ENCODE data around the gene ADAMTSL1.

DNA sequence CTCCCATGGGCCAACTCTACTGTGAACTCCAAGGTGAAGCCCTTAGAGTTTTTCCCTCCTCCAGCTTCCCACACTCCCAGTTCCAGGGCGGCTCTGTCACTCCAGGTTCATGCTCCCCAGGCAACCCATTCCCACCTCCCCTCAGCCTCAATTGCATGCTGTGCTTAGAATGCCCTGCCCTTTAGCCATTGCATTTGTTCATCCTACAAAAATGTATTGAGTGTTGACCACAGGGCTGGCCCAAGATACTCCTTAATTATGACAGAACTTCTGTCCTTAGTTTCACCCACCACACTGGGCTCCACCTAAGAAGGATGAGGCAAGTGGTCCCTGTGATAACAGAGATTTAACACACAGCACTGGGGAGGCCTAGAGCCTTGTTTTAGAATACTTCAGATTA is 236.1 kb downstream of the ADAMTSL1 start:
- TF ChIP-seq, protein P1, sequence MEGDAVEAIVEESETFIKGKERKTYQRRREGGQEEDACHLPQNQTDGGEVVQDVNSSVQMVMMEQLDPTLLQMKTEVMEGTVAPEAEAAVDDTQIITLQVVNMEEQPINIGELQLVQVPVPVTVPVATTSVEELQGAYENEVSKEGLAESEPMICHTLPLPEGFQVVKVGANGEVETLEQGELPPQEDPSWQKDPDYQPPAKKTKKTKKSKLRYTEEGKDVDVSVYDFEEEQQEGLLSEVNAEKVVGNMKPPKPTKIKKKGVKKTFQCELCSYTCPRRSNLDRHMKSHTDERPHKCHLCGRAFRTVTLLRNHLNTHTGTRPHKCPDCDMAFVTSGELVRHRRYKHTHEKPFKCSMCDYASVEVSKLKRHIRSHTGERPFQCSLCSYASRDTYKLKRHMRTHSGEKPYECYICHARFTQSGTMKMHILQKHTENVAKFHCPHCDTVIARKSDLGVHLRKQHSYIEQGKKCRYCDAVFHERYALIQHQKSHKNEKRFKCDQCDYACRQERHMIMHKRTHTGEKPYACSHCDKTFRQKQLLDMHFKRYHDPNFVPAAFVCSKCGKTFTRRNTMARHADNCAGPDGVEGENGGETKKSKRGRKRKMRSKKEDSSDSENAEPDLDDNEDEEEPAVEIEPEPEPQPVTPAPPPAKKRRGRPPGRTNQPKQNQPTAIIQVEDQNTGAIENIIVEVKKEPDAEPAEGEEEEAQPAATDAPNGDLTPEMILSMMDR (tag by site-specific recombination; IDR thresholded peaks at IDR 0.05) = no peak
- no peak for TF ChIP-seq MZF1 (tag by site-specific recombination; IDR thresholded peaks at IDR 0.05; ENCODE audit: borderline replicate concordance)
- TF ChIP-seq ZNF280D (tag by site-specific recombination; IDR thresholded peaks at IDR 0.05) = no peak
- TF ChIP-seq ZBTB20 (tag by site-specific recombination; IDR thresholded peaks at IDR 0.05) = no peak
